22Rv1 (cell line): ENCODE measurements around the gene CHEK2.

Experiments used
- CTCF ChIP-seq: fragments of 450-650 bp; IDR thresholded peaks from 2 replicates; pipeline ENCODE4 v1.5.1; 2017; ENCODE audit warnings: mild to moderate bottlenecking
- ZFX ChIP-seq: fragments of 450-650 bp; IDR thresholded peaks from 2 replicates; pipeline ENCODE4 v1.6.1; 2017; ENCODE audit warnings: antibody characterized with exemption, borderline replicate concordance

- no peak for TF ChIP-seq CTCF
- TF ChIP-seq ZFX: no peak
These were observed 328 bp downstream of the CHEK2 start for GRCh38 chr22:28741200-28741784.
